LNCAP (cell line): Measurements from ENCODE around the gene NDUFS5.

ENCODE experiments used
- CTCF ChIP-seq: fragments of 450-650 bp; IDR thresholded peaks from 2 replicates; pipeline ENCODE4 v1.5.1; 2017; ENCODE audit warnings: mild to moderate bottlenecking

NDUFS5 gene

GRCh38 chr1:39043513-39043912 is 17.4 kb downstream of the NDUFS5 start:
- TF ChIP-seq CTCF = no peak

- TF ChIP-seq CTCF = no peak
Observed at GRCh38 chr1:39044762-39045161, 18.6 kb downstream of the NDUFS5 start.

DNA sequence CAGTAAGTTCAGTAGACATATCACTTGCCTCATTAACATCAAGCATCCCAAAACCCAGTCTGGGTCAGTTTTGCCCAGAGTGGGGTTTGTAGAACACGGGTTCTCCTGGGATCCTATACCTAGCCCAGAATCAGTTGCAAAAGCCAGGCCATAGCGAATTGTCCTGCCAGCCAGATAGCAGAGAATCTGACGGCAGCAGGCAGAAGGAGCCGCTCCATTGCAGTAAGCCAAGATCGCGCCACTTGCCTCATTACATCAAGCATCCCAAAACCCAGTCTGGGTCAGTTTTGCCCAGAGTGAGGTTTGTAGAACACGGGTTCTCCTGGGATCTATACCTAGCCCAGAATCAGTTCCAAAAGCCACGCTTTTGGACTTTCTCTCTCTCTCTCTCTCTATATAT is 19.1 kb downstream of the NDUFS5 start:
- no peak for TF ChIP-seq CTCF

DNA sequence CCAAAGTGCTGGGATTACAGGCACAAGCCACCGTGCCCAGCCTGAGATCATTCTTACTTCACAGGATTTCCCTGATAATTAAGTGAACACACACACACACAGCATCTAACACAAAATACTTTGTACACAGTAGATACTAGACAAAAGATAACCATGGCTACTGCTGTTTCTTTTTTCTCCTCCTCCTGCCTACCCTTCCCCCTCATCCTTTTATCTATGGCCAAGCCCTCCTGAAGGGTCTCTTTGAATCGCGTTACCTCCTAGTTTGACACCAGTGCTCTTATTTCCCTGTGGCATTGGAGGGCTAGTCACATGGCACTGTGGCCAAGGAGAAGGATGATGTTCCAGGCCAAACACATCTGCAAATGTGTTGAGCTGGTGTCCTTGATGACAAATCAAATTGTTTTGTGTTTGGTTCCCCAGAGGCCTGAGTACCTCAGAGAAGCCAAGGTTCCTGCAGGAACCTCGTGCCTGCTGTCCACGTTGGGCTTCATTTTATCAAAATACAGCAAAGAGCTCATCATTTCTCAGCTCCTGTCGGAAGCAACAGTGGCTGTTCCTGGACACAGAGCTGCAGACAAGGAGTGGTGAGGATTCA is 20.6 kb downstream of the NDUFS5 start:
- TF ChIP-seq CTCF = no peak

DNA sequence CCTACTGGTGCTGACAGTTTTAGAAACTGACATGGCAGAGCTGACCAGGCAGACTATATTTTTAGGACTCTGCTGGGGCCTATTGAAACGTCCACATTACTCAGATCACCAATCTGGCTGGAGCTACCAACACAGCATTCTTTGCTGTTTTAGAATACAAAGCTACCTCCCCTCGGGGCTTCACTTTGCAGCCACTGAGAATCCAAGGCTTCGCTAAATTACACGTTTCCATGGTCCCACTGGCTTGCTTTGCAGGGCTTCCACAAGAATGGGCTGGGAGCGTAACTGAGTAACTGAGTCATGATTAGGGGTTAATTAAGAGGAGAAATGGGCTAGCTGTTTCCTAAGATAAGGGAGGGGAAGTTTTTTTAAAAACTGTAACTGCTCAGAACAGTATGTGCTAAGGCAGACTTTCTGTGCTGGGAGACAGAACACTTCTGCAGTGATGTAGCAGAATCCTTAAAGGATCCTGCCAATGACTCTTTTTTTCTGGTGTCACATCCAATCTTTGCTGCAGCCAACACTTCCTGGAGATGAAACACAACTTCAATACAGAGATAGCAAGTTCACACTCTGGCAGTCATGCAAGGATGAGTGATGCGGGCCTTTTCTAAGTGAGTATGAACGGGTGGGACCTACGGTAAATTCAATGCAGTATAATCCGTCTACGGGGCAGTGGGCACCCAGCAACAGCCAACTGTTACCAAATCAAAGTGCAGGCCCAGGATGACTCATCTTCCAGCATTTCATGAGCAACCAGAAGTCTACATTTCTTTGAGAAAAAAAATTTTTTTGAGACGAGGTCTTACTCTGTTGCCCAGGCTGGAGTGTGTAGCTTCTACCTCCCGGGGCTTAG is 21.5 kb downstream of the NDUFS5 start:
- no peak for TF ChIP-seq CTCF

DNA sequence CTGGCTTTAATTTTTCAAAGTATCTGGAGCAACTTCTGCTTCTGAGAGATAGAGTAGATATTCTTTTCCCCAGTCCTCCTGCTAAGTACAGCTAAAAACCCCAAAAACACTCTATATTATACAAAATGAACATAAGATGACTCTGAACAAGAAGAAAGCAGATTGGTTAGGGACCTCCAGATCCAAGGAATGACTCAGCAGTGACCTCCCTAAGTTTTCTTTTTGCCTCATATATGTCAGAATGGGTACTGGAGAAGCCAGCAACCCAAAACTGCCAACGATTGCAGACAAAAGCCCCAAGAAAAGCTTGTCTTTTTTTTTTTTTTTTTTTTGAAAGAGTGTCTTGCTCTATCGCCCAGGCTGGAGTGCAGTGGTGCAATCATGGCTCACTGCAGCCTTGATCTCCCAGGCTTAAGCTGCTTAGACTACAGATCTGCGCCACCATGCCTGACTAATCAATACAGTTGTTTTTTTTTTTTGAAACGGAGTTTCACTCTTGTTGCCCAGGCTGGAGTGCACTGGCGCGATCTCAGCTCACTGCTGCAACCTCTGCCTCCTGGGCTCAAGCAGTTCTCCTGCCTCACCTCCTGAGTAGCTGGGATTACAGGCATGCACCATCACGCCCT is 22.7 kb downstream of the NDUFS5 start:
- TF ChIP-seq CTCF = no peak

GRCh38 chr1:39050001-39050400 is 23.9 kb downstream of the NDUFS5 start:
- TF ChIP-seq CTCF = no peak
